Esophagus squamous epithelium (tissue), 5 donors: ENCODE data around the gene CENPP. TPM values are rescaled to one million over a fixed set of nuclear protein-coding genes. Genes with fewer than 3 reads are reported as not detected.

Experiments
- DNase-seq: peaks from one replicate; lab custom pipeline; 2025; lab: John Stamatoyannopoulos, UW
- H3K27ac ChIP-seq, 4 donors: fragments of 200-600 bp; sonication (generic); one replicate each; pipeline ENCODE4 v1.5.1; 2016 to 2019; ENCODE audit warnings: mild to moderate bottlenecking in 1 of 4
- H3K27me3 ChIP-seq, 4 donors: fragments of 200-600 bp; sonication (generic); 1 replicate in 3 of 4; 2 replicates in 1 of 4; pipeline versions ENCODE4 v1.5.1 to v1.6.0; 2017 to 2021; ENCODE audit warnings: antibody characterized with exemption in 1 of 4
- H3K36me3 ChIP-seq, 3 donors: fragments of 200-600 bp; sonication (generic); one replicate each; pipeline ENCODE4 v1.5.1; 2016 to 2019
- H3K4me1 ChIP-seq, 3 donors: fragments of 200-600 bp; sonication (generic); one replicate each; pipeline ENCODE4 v1.5.1; 2017 to 2019
- H3K4me3 ChIP-seq, 4 donors: fragments of 200-600 bp; sonication (generic); 1 replicate in 3 of 4; 2 replicates in 1 of 4; pipeline ENCODE4 v1.5.1; 2016 to 2019; ENCODE audit warnings: mild to moderate bottlenecking in 2 of 4, moderate library complexity in 1 of 4
- H3K9me3 ChIP-seq, 3 donors: fragments of 200-600 bp; sonication (generic); one replicate each; pipeline ENCODE4 v1.5.1; 2016 to 2019
- POLR2A ChIP-seq, 4 donors: fragments of 450-650 bp; IDR thresholded peaks; one replicate each; pipeline ENCODE4 v1.6.1; 2017; ENCODE audit warnings: antibody characterized with exemption in 4 of 4, mild to moderate bottlenecking in 4 of 4, moderate library complexity in 3 of 4
- WGBS, 2 donors: methylation state at CpG; one replicate each; pipeline ENCODE4 v1.1.5; 2018; 5-methylcytosine and 5-hydroxymethylcytosine counted together
- intact Hi-C: fragments of 100-400 bp; cut with DNase I; formaldehyde crosslinking; loops from one replicate; pipeline ENCODE4 v1.15.0; 2022
- total RNA-seq, 4 donors: library from RNA; depleted of rRNA; stranded (reverse); fragments of >200 nt; gene quantifications; one replicate each; pipeline ENCODE4 v1.1.0, GENCODE V29; 2016
- TF ChIP-seq, protein P1 (sequence below), 6 experiments: fragments of 450-650 bp in 4 of 6; fragments of 200-600 bp in 2 of 6; sonication (generic) in 2 of 6; IDR thresholded peaks; one replicate each; pipeline ENCODE4 v1.5.1; 2016 to 2019; ENCODE audit warnings: antibody characterized with exemption in 6 of 6, mild to moderate bottlenecking in 4 of 6, moderate library complexity in 4 of 6
- donor health status: DM: yes; HTN: yes; CAD: no.

The CENPP gene
- total RNA-seq, 4 donors from 2014 or later: 6.0 to 10.7 (median 7.5) TPM

DNA sequence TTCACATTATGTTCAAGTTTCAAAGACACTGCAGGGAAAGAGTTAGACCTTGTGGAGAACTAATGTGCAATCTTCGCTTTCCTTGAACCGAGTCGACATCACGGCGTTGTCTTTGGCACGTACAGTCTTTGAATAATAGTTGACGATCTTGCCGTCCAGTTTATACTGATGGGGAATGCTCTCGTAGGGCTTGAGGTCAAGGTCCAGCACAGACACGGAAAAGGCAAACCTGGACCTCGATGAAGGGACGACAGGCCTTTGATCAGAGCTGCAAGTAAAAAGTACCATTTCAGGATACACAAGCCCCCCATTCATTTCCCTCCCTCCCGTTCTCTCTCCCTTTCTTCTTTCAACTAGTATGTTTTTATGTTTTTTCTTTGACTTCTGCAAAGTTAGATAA, 290.0 kb downstream of the CENPP start:
- no peak for DNase-seq
- Histone ChIP-seq H3K4me3 (no peak overlapping the region), H3K4me1 (peaks cover 29 to 85% (median 54%) of the 10 kb centered on the region in 3 donors), H3K27ac (peak overlapping the region; percentile 81 to 92 (median 84)), H3K27me3 (no peaks in the 10 kb centered on the region), H3K36me3 (peaks cover 0 to 98% (median 28%) of the 10 kb centered on the region in 3 donors), H3K9me3 (no peaks in the 10 kb centered on the region)
- WGBS, 2 donors: 57 to 87% methylated on average over 13 of the region's 13 CpGs
- intact Hi-C loops: no loop called here
- TF ChIP-seq POLR2A (IDR thresholded peaks at IDR 0.05): no peak
- TF ChIP-seq, protein P1, sequence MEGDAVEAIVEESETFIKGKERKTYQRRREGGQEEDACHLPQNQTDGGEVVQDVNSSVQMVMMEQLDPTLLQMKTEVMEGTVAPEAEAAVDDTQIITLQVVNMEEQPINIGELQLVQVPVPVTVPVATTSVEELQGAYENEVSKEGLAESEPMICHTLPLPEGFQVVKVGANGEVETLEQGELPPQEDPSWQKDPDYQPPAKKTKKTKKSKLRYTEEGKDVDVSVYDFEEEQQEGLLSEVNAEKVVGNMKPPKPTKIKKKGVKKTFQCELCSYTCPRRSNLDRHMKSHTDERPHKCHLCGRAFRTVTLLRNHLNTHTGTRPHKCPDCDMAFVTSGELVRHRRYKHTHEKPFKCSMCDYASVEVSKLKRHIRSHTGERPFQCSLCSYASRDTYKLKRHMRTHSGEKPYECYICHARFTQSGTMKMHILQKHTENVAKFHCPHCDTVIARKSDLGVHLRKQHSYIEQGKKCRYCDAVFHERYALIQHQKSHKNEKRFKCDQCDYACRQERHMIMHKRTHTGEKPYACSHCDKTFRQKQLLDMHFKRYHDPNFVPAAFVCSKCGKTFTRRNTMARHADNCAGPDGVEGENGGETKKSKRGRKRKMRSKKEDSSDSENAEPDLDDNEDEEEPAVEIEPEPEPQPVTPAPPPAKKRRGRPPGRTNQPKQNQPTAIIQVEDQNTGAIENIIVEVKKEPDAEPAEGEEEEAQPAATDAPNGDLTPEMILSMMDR (IDR thresholded peaks at IDR 0.05): no peak

DNA sequence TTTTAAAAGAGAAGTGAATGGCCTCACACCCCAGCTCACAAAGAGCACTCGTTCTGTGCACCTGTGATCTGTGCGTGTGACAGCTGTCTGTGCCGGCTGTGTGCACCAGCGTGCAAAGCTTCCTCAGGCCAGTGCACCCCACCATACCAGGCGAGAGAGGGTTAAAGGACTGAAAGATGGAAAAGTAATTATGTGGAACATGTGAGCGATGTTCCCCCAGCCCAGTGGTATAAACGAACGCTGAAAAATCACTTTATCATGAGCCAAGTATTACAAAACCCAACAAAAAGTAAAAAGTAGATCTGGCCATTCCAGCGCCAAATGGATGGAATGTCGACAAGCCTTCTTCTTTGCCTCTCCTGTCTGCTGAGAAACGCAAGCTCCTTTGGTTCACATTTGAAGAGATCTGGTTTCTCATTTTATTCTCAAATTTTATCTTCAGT, 290.5 kb downstream of the CENPP start:
- DNase-seq: no peak
- intact Hi-C loops: no loop called here
- Histone ChIP-seq H3K27ac (peak overlapping the region; percentile 81 to 92 (median 84)), H3K4me3 (peak overlapping the region in 1 of 4 donors; percentile 43), H3K4me1 (peaks cover 25 to 81% (median 50%) of the 10 kb centered on the region in 3 donors), H3K9me3 (no peaks in the 10 kb centered on the region), H3K27me3 (no peaks in the 10 kb centered on the region), H3K36me3 (peaks cover 0 to 98% (median 28%) of the 10 kb centered on the region in 3 donors)
- TF ChIP-seq, protein P1 (IDR thresholded peaks at IDR 0.05): no peak
- no peak for TF ChIP-seq POLR2A (IDR thresholded peaks at IDR 0.05)
- 57 to 74% methylated on average over 11 of the region's 11 CpGs for WGBS, 2 donors

DNA sequence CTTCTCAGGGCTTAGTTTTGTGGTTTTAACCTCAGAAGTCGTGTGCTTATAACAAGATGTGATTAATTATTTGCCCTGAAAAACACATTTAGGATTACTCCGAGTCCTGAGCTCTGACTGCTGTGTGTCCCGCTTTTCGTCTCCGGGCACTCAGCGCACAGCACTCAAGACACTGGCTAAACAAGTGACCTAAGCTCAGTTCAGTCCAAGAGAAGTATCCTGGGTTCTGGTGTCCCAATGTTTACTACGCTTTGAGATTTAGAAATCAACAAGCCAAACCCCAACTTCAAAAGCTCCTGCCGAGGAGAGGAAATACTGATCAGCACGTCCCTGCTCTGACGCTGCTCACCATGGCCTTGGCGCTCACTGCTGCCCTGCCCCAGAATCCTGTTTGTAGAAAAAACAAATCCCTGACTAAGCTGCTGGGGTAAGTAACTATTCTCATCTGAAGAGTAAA, 290.9 kb downstream of the CENPP start:
- Histone ChIP-seq H3K27me3 (no peaks in the 10 kb centered on the region), H3K4me3 (peak overlapping the region in 1 of 4 donors; percentile 43), H3K36me3 (peaks cover 0 to 98% (median 28%) of the 10 kb centered on the region in 3 donors), H3K27ac (peak overlapping the region; percentile 81 to 92 (median 84)), H3K4me1 (peaks cover 21 to 76% (median 46%) of the 10 kb centered on the region in 3 donors), H3K9me3 (no peaks in the 10 kb centered on the region)
- TF ChIP-seq, protein P1 (IDR thresholded peaks at IDR 0.05): no peak
- no peak for TF ChIP-seq POLR2A (IDR thresholded peaks at IDR 0.05)
- WGBS, 2 donors: 61 to 78% methylated on average over 11 of the region's 11 CpGs
- DNase-seq: no peak
- intact Hi-C loops: no loop called here

DNA sequence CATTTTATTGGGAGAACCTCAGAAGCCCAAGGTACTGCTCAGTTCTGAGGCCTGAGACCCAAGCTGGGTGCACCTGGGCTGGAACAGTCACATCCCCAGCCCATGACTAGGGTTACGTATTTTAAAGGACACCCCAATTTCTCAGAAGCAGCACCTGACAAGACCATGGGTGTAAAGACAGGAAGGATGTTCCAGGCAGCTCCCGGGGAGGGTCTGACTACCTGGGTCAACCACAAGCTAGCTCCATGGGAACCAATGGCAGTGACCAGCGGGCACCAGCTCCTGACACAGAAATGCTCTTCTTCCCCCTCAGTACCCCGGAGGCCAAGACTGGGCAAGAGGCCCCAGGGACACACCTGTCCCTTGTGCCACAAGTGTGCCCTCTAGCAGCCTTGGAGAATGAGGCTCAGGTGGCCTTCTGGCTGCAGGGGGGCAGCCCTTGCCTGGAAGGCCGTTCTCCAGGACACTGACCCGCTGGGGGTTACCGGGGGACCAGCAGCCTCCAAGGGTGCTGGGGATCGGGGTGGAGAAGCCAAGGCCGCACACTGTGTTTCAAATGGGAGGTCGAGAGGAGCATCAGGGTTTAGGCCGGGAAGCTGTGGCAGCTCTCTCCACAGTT, 291.6 kb downstream of the CENPP start:
- Histone ChIP-seq H3K9me3 (no peaks in the 10 kb centered on the region), H3K36me3 (peaks cover 0 to 95% (median 28%) of the 10 kb centered on the region in 3 donors), H3K4me3 (peak overlapping the region in 1 of 4 donors; percentile 43), H3K27ac (peak overlapping the region; percentile 81 to 92 (median 84)), H3K27me3 (no peaks in the 10 kb centered on the region), H3K4me1 (peaks cover 15 to 70% (median 40%) of the 10 kb centered on the region in 3 donors)
- TF ChIP-seq, protein P1 (IDR thresholded peaks at IDR 0.05): no peak
- TF ChIP-seq POLR2A (IDR thresholded peaks at IDR 0.05): no peak
- DNase-seq: no peak
- intact Hi-C loops: no loop called here
- WGBS, 2 donors: 85% methylated on average over 5 to 10 of the region's 11 CpGs

DNA sequence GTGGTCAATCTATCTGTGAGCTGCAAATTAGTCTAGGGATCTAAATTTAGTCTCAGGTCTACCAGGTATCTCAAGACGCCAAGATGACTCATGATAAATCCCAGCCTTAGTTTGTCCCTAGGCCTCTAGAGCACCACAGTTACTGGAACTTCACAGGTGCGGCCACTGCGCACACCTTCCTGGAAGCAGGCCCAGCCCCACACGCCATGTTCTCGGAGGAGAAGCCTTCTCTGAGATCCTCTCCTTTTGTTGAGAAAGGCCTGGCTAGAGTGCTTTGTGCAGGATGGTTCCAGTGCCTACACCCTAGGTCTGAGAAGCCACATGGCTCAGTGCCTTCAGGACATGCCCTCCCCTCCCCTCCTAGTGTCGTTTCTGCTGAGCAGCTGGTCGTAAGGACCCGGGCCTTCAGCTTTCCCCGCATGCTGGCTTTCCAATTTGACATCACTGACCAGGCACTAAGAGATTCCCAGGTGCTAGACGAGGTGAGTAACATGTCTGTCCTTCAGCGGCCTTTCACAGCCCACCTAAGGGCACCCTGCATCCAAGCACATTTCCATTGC, 292.3 kb downstream of the CENPP start:
- DNase-seq: no peak
- intact Hi-C loops: no loop called here
- TF ChIP-seq, protein P1 (IDR thresholded peaks at IDR 0.05): no peak
- no peak for TF ChIP-seq POLR2A (IDR thresholded peaks at IDR 0.05)
- WGBS, 2 donors: 73 to 84% methylated on average over 5 to 10 of the region's 11 CpGs
- no peaks in the 10 kb centered on the region for H3K9me3 ChIP-seq
- H3K4me3 ChIP-seq: no peak overlapping the region
- no peaks in the 10 kb centered on the region for H3K27me3 ChIP-seq
- peaks cover 10 to 63% (median 32%) of the 10 kb centered on the region in 3 donors for H3K4me1 ChIP-seq
- H3K27ac ChIP-seq: peak overlapping the region; percentile 81 to 92 (median 84)
- H3K36me3 ChIP-seq: peaks cover 0 to 94% (median 28%) of the 10 kb centered on the region in 3 donors
